Aorta (tissue), 5 donors: ENCODE measurements around the gene RAB3B. TPM values are rescaled to one million over a fixed set of nuclear protein-coding genes. Genes with fewer than 3 reads are reported as not detected.
"Not testable (repeated sequence)": the region's sequence is repeated elsewhere in the genome, so short reads cannot be mapped to it uniquely, and the experiment has no call there.

Experiments
- ATAC-seq: fragments of 200-7000 bp; cut with Tn5 transposase; one replicate; pipeline ENCODE4 v1.9.1; 2022; ENCODE audit warnings: moderate library complexity; ENCODE audit not compliant: low FRiP score
- DNase-seq, 2 donors: peaks; one replicate each; pipeline ENCODE4 v3.0.0-alpha.2; 2020
- H3K27ac ChIP-seq, 2 donors: one replicate each; pipeline ENCODE4 v1.5.1; 2013; ENCODE audit warnings: low read length in 2 of 2, mild to moderate bottlenecking in 2 of 2, moderate library complexity in 2 of 2, control low read depth in 1 of 2, inconsistent platforms in 1 of 2, low read depth in 1 of 2
- H3K27me3 ChIP-seq, 2 donors: one replicate each; pipeline ENCODE4 v1.6.1; 2013; ENCODE audit warnings: control low read depth in 1 of 2, low read length in 1 of 2, mild to moderate bottlenecking in 1 of 2, moderate library complexity in 1 of 2; ENCODE audit not compliant: insufficient read depth in 2 of 2, control insufficient read depth in 1 of 2
- H3K36me3 ChIP-seq, 2 donors: one replicate each; pipeline ENCODE4 v1.6.1; 2013; ENCODE audit warnings: control low read depth in 1 of 2, low read length in 1 of 2, mild to moderate bottlenecking in 1 of 2; ENCODE audit not compliant: insufficient read depth in 2 of 2, control insufficient read depth in 1 of 2
- H3K4me1 ChIP-seq, 2 donors: one replicate each; pipeline ENCODE4 v1.6.1; 2013; ENCODE audit warnings: low read length in 2 of 2, control low read depth in 1 of 2, mild to moderate bottlenecking in 1 of 2, moderate library complexity in 1 of 2; ENCODE audit not compliant: insufficient read depth in 2 of 2, control insufficient read depth in 1 of 2
- H3K4me3 ChIP-seq, 2 donors: one replicate each; pipeline ENCODE4 v1.5.1; 2013; ENCODE audit warnings: low read length in 2 of 2, control low read depth in 1 of 2, mild to moderate bottlenecking in 1 of 2
- H3K9me3 ChIP-seq: one replicate; pipeline ENCODE4 v1.6.1; 2013; ENCODE audit warnings: mild to moderate bottlenecking, low read length; ENCODE audit not compliant: control insufficient read depth
- WGBS, 2 donors: extraction: QIAGEN DNeasy Blood & Tissue Kit; methylation state at CpG; one replicate each; pipeline ENCODE4 v1.1.7; 2013; 5-methylcytosine and 5-hydroxymethylcytosine counted together
- intact Hi-C, 2 donors: fragments of 100-400 bp; cut with DNase I; formaldehyde crosslinking; loops; one replicate each; pipeline versions ENCODE4 v1.14.2 to v1.15.0; 2022
- polyA plus RNA-seq, 2 donors: library from polyadenylated mRNA; stranded (reverse); fragments of 200-250 nt; gene quantifications; one replicate each; pipeline ENCODE4 v1.2.3, GENCODE V29; 2013
- total RNA-seq, 2 donors: library from RNA; stranded (reverse); fragmentation: NEBNext Ultra II Directional; extraction: Animal tissue kit (Norgen Biotek cat#: 25700); gene quantifications; one replicate each; pipeline ENCODE4 v1.2.1, GENCODE V29; 2021
- donor health status: healthy with polysubstance abuse.
- donor health status: Bipolar disorder and iron deficiency.
- donor health status: DM: no; HTN: no; CAD: no.
- donor health status: DM: no; HTN: no; CAD: no.
- donor health status: DM: yes; HTN: yes; CAD: no.

The RAB3B gene
- total and polyA plus RNA-seq, 4 donors, result 0.03 to 0.13 (median 0.04) TPM

- DNase-seq (no peak), ATAC-seq (no peak)
- Histone ChIP-seq H3K36me3 (no peaks in the 10 kb centered on the region), H3K4me1 (no peaks in the 10 kb centered on the region), H3K27ac (no peak overlapping the region), H3K4me3 (no peak overlapping the region), H3K9me3 (no peaks in the 10 kb centered on the region), H3K27me3 (peaks cover 0 to 2% of the 10 kb centered on the region in 2 donors)
- 71 to 73% methylated on average over 4 of the region's 4 CpGs for WGBS, 2 donors
- intact Hi-C loops, result no loop called here
Observed at GRCh38 chr1:51907079-51907702, 83.3 kb downstream of the RAB3B start.

GRCh38 chr1:51906306-51907078 lies 84.0 kb downstream of the RAB3B start:
- Histone ChIP-seq H3K4me3 (no peak overlapping the region), H3K9me3 (no peaks in the 10 kb centered on the region), H3K27me3 (peaks cover 0 to 2% of the 10 kb centered on the region in 2 donors), H3K36me3 (no peaks in the 10 kb centered on the region), H3K4me1 (no peaks in the 10 kb centered on the region), H3K27ac (no peak overlapping the region)
- intact Hi-C loops, result no loop called here
- WGBS, 2 donors, result 43 to 46% methylated on average over 4 of the region's 4 CpGs
- DNase-seq (no peak), ATAC-seq (no peak)

- Histone ChIP-seq H3K27me3 (no peaks in the 10 kb centered on the region), H3K4me3 (no peak overlapping the region), H3K9me3 (no peaks in the 10 kb centered on the region), H3K27ac (no peak overlapping the region), H3K4me1 (no peaks in the 10 kb centered on the region), H3K36me3 (no peaks in the 10 kb centered on the region)
- 78 to 81% methylated on average over 5 of the region's 5 CpGs for WGBS, 2 donors
- ATAC-seq (no peak), DNase-seq (no peak)
- intact Hi-C loops, result no loop called here
Observed at GRCh38 chr1:51902456-51902855, 88.0 kb downstream of the RAB3B start.

DNA sequence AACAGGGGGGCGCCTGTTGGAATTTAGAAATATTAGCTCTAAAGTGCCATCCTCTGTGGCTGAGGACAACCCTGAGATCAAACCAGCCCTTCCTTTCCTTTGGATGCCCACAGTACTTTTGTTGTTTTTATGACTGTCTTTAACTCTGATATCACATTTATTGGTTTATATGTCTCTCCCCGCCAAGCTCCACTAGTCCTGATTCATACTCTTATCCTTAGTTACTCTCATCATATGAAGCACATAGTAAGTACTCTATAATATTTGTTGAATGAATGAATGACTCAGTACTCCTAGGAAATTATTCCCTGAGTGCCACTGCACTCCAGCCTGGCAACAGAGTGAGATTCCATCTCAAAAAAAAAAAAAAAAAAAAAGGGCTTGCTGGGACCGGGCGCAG lies 89.3 kb downstream of the RAB3B start:
- no peak overlapping the region for H3K4me3 ChIP-seq
- DNase-seq, result no peak
- H3K4me1 ChIP-seq, result no peaks in the 10 kb centered on the region
- no peaks in the 10 kb centered on the region for H3K36me3 ChIP-seq
- H3K27me3 ChIP-seq, result no peaks in the 10 kb centered on the region
- no peaks in the 10 kb centered on the region for H3K9me3 ChIP-seq
- H3K27ac ChIP-seq, result no peak overlapping the region
- 95 to 98% methylated on average over 4 of the region's 4 CpGs for WGBS, 2 donors
- intact Hi-C loops, result no loop called here
- ATAC-seq, result no peak

DNA sequence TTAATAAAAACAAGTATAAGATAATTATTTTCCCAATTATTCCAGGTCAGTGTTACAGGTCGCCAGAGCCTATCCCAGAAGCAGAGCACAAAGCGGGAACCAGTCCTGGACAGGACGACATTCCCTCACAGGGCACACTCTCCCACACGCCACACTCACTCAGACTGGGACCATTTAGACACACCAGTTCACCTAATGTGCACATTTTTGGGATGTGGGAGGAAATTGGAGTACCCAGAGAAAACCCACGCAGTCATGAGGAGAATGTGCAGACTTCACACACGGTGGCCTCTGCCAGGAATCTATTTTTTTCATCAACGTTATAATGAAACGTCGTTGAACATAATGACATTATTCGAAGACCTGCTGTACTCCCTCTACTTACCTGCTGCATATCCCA lies 91.5 kb downstream of the RAB3B start:
- H3K27ac ChIP-seq, result no peak overlapping the region
- no peak for DNase-seq
- H3K4me3 ChIP-seq, result no peak overlapping the region
- no peak for ATAC-seq
- H3K4me1 ChIP-seq, result no peaks in the 10 kb centered on the region
- no peaks in the 10 kb centered on the region for H3K27me3 ChIP-seq
- intact Hi-C loops, result loop anchor here in 1 of 2 donors (5.0 kb wide), 1 partner anchor 103 kb away; no protein-coding TSS in a partner anchor
- WGBS, 2 donors, result 59 to 62% methylated on average over 10 of the region's 10 CpGs
- no peaks in the 10 kb centered on the region for H3K9me3 ChIP-seq
- no peaks in the 10 kb centered on the region for H3K36me3 ChIP-seq

GRCh38 chr1:51898090-51898734 lies 92.3 kb downstream of the RAB3B start:
- no peaks in the 10 kb centered on the region for H3K27me3 ChIP-seq

DNA sequence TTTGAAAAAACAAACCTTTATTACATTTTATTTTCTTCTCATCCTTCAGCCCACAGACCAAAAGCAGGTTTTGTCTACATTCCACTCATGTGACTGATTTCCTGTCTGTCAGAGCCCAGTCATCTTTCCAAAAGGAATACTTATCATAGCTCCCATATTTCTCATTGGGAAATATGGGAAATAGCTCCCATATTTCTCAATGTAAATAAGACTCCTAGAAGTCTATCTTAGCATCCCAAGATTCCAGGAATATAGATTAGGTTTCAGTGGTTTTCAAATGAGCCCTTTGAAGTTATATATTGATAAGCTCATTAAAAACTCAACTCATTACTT lies 92.8 kb downstream of the RAB3B start:
- Histone ChIP-seq H3K4me1 (no peaks in the 10 kb centered on the region), H3K36me3 (no peaks in the 10 kb centered on the region), H3K27ac (no peak overlapping the region), H3K27me3 (no peaks in the 10 kb centered on the region), H3K4me3 (no peak overlapping the region), H3K9me3 (no peaks in the 10 kb centered on the region)
- ATAC-seq (no peak), DNase-seq (no peak)
- intact Hi-C loops, result loop anchor here (2.0 to 5.0 kb wide), 2 partner anchors 105 to 107 kb away; no protein-coding TSS in a partner anchor

More at GRCh38 chr1:51898090-51898734, 92.3 kb downstream of the RAB3B start:
- Histone ChIP-seq H3K9me3 (no peaks in the 10 kb centered on the region), H3K4me1 (no peaks in the 10 kb centered on the region), H3K27ac (no peak overlapping the region), H3K36me3 (no peaks in the 10 kb centered on the region), H3K4me3 (no peak overlapping the region)
- WGBS, 2 donors, result 79 to 80% methylated on average over 6 of the region's 6 CpGs
- intact Hi-C loops, result loop anchor here in 1 of 2 donors (5.0 kb wide), 1 partner anchor 104 kb away; no protein-coding TSS in a partner anchor
- no peak for DNase-seq
- no peak for ATAC-seq

GRCh38 chr1:51894748-51895147 lies 95.8 kb downstream of the RAB3B start:
- ATAC-seq, H3K9me3 ChIP-seq, H3K4me1 ChIP-seq, H3K27ac ChIP-seq, H3K27me3 ChIP-seq, DNase-seq, H3K4me3 ChIP-seq, H3K36me3 ChIP-seq: not testable (repeated sequence)
- intact Hi-C loops, result loop anchor here in 1 of 2 donors (5.0 kb wide), 1 partner anchor 108 kb away; no protein-coding TSS in a partner anchor
- 78 to 86% methylated on average over 2 of the region's 2 CpGs for WGBS, 2 donors
